ENCODE results near the gene SDF4.

GRCh38 chr1:1239227-1239613 lies 7.4 kb upstream of the SDF4 start:
- no peak for TF ChIP-seq GATA2 (IDR thresholded peaks at IDR 0.05; ENCODE audit: low read depth, low read length)
- TF ChIP-seq GATA3 (IDR thresholded peaks at IDR 0.05; ENCODE audit: low read depth, low read length), result no peak

Data from SH-SY5Y (cell line).